OCI-LY3 (cell line): Measurements from ENCODE around the gene NPTN.

ENCODE experiments used
- H2AFZ ChIP-seq: fragments of 200-600, 300-600 bp; shearing (Covaris generic); 2 replicates; pipeline ENCODE4 v1.6.0; 2014; ENCODE audit warnings: antibody characterized with exemption, low read depth, low read length
- H3K27ac ChIP-seq: fragments of 200-600, 300-600 bp; sonication (generic); 2 replicates; pipeline ENCODE4 v1.5.1; 2014; ENCODE audit warnings: mild to moderate bottlenecking, low read length, moderate library complexity, mixed read lengths
- H3K27me3 ChIP-seq: fragments of 200-600, 300-600 bp; sonication (generic); 2 replicates; pipeline ENCODE4 v1.6.1; 2014; ENCODE audit warnings: low read depth, low read length, mixed read lengths
- H3K36me3 ChIP-seq: fragments of 200-600, 300-600 bp; sonication (generic); replicated peaks from 2 replicates; pipeline ENCODE3; 2014; ENCODE audit warnings: low read depth, low read length, mixed read lengths
- H3K4me1 ChIP-seq: fragments of 300-600, 200-600 bp; sonication (generic); 2 replicates; pipeline ENCODE4 v1.6.1; 2014; ENCODE audit warnings: low read length, mixed read lengths
- H3K4me2 ChIP-seq: fragments of 200-600, 300-600 bp; sonication (generic); 2 replicates; pipeline ENCODE4 v1.6.1; 2014; ENCODE audit warnings: low read length, mixed read lengths
- H3K4me3 ChIP-seq: fragments of 300-600, 200-600 bp; sonication (generic); 2 replicates; pipeline ENCODE4 v1.5.1; 2014; ENCODE audit warnings: antibody characterized with exemption, mild to moderate bottlenecking, low read length, moderate library complexity
- H3K79me2 ChIP-seq: fragments of 300-600, 200-600 bp; shearing (Covaris generic); 2 replicates; pipeline ENCODE4 v1.6.1; 2014; ENCODE audit warnings: mild to moderate bottlenecking, low read length, mixed read lengths
- H3K9ac ChIP-seq: fragments of 300-600, 200-600 bp; shearing (Covaris generic); 2 replicates; pipeline ENCODE4 v1.6.0; 2014; ENCODE audit warnings: mild to moderate bottlenecking, low read length, moderate library complexity
- H3K9me3 ChIP-seq: fragments of 200-600, 300-600 bp; shearing (Covaris generic); 2 replicates; pipeline ENCODE4 v1.6.1; 2014; ENCODE audit warnings: low read length, mixed read lengths; ENCODE audit not compliant: insufficient read depth
- H4K20me1 ChIP-seq: fragments of 200-600, 300-600 bp; sonication (generic); 2 replicates; pipeline ENCODE4 v1.6.1; 2016; ENCODE audit warnings: low read length, mixed read lengths; ENCODE audit not compliant: insufficient read depth
- EZH2phosphoT487 ChIP-seq: fragments of 200-600 bp; shearing (Covaris generic); IDR thresholded peaks from 2 replicates; pipeline ENCODE4 v1.6.1; 2018; ENCODE audit warnings: antibody characterized with exemption, mixed run types, low read depth
- TF ChIP-seq, protein P1 (sequence below): fragments of 200-600, 300-600 bp; sonication (generic); IDR thresholded peaks from 2 replicates; pipeline ENCODE4 v1.5.1; 2014; ENCODE audit warnings: antibody characterized with exemption, low read length, low read depth

Gene NPTN

GRCh38 chr15:73571346-73571745, 61.8 kb downstream of the NPTN start:
- Histone ChIP-seq H3K9me3 (no peaks in the 10 kb centered on the region), H3K4me3 (no peak overlapping the region), H4K20me1 (no peaks in the 10 kb centered on the region)

DNA sequence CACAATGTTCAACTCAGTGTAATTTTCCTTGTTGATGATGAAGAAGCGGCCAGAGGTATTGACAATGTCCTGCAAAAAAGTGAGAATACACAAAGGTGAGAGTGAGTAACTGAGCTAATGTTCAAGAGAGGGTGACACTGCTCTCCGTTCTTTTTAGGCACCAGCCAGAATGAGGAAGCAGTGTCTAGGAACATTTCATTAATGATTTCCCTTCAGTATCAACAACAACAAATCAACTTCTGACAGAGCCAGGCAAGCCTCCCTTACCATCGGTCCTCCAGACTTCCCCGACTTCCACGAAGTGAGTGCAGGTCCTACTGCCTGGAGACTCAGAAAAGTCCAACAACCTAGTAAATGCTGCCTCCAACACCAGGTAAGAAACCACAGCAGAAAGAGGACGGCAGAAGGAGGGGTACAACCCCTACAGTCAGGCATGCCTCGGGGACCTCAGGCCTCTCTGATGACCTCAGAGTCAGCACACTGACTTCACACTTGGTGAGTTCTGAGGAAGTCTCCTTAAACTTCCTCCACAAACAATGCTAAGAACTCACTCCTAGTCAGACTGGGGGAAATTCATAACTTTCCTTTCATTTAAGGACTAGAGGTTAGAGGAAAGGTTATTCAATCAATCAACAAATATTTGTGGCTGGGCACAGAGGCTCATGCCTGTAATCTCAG, 62.7 kb downstream of the NPTN start:
- Histone ChIP-seq H4K20me1 (no peaks in the 10 kb centered on the region), H3K4me1 (no peaks in the 10 kb centered on the region), H3K4me2 (no peak overlapping the region), H3K27ac (no peak overlapping the region), H3K9ac (no peak overlapping the region), H3K27me3 (no peaks in the 10 kb centered on the region), H3K9me3 (no peaks in the 10 kb centered on the region), H2AFZ (no peak overlapping the region), H3K4me3 (no peak overlapping the region), H3K36me3 (peaks cover 54% of the 10 kb centered on the region), H3K79me2 (no peaks in the 10 kb centered on the region)
- TF ChIP-seq, protein P1, sequence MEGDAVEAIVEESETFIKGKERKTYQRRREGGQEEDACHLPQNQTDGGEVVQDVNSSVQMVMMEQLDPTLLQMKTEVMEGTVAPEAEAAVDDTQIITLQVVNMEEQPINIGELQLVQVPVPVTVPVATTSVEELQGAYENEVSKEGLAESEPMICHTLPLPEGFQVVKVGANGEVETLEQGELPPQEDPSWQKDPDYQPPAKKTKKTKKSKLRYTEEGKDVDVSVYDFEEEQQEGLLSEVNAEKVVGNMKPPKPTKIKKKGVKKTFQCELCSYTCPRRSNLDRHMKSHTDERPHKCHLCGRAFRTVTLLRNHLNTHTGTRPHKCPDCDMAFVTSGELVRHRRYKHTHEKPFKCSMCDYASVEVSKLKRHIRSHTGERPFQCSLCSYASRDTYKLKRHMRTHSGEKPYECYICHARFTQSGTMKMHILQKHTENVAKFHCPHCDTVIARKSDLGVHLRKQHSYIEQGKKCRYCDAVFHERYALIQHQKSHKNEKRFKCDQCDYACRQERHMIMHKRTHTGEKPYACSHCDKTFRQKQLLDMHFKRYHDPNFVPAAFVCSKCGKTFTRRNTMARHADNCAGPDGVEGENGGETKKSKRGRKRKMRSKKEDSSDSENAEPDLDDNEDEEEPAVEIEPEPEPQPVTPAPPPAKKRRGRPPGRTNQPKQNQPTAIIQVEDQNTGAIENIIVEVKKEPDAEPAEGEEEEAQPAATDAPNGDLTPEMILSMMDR, result no peak
- TF ChIP-seq EZH2phosphoT487, result no peak

More at GRCh38 chr15:73571346-73571745, 61.8 kb downstream of the NPTN start:
- Histone ChIP-seq H3K27me3 (no peaks in the 10 kb centered on the region), H3K36me3 (peaks cover 58% of the 10 kb centered on the region), H3K79me2 (no peaks in the 10 kb centered on the region), H3K9ac (no peak overlapping the region), H3K4me1 (no peaks in the 10 kb centered on the region), H3K27ac (no peak overlapping the region), H3K4me2 (no peak overlapping the region), H2AFZ (no peak overlapping the region)
- TF ChIP-seq, protein P1, result no peak
- no peak for TF ChIP-seq EZH2phosphoT487

- no peak for TF ChIP-seq EZH2phosphoT487
- TF ChIP-seq, protein P1, result no peak
- Histone ChIP-seq H3K27ac (no peak overlapping the region), H2AFZ (no peak overlapping the region), H3K9ac (no peak overlapping the region), H3K4me2 (no peak overlapping the region), H3K79me2 (no peaks in the 10 kb centered on the region), H3K4me1 (no peaks in the 10 kb centered on the region), H3K9me3 (no peaks in the 10 kb centered on the region), H3K4me3 (no peak overlapping the region), H3K36me3 (peaks cover 60% of the 10 kb centered on the region), H3K27me3 (no peaks in the 10 kb centered on the region), H4K20me1 (no peaks in the 10 kb centered on the region)
Measured at GRCh38 chr15:73569361-73569760, 63.8 kb downstream of the NPTN start.

GRCh38 chr15:73568564-73569280, 64.5 kb downstream of the NPTN start:
- no peaks in the 10 kb centered on the region for H3K4me1 ChIP-seq
- H3K36me3 ChIP-seq, result peaks cover 60% of the 10 kb centered on the region
- H3K27ac ChIP-seq, result no peak overlapping the region
- H3K9ac ChIP-seq, result no peak overlapping the region
- no peaks in the 10 kb centered on the region for H3K79me2 ChIP-seq
- H2AFZ ChIP-seq, result no peak overlapping the region
- TF ChIP-seq EZH2phosphoT487, result no peak
- TF ChIP-seq, protein P1, result no peak
- H3K27me3 ChIP-seq, result no peaks in the 10 kb centered on the region
- no peak overlapping the region for H3K4me2 ChIP-seq
- no peak overlapping the region for H3K4me3 ChIP-seq
- no peaks in the 10 kb centered on the region for H3K9me3 ChIP-seq
- no peaks in the 10 kb centered on the region for H4K20me1 ChIP-seq
